GM18511 (cell line): ENCODE data around the gene KRT36.

Source experiments
- ATAC-seq: cut with Tn5 transposase; IDR thresholded peaks from one replicate; pipeline ENCODE4 v1.9.1; 2021; ENCODE audit warnings: mild to moderate bottlenecking, moderate library complexity; ENCODE audit not compliant: unreplicated experiment

The KRT36 gene

GRCh38 chr17:41522301-41523224 is 32.9 kb upstream of the KRT36 start:
- ATAC-seq = no peak

GRCh38 chr17:41521574-41522261 is 32.0 kb upstream of the KRT36 start:
- ATAC-seq = no peak

DNA sequence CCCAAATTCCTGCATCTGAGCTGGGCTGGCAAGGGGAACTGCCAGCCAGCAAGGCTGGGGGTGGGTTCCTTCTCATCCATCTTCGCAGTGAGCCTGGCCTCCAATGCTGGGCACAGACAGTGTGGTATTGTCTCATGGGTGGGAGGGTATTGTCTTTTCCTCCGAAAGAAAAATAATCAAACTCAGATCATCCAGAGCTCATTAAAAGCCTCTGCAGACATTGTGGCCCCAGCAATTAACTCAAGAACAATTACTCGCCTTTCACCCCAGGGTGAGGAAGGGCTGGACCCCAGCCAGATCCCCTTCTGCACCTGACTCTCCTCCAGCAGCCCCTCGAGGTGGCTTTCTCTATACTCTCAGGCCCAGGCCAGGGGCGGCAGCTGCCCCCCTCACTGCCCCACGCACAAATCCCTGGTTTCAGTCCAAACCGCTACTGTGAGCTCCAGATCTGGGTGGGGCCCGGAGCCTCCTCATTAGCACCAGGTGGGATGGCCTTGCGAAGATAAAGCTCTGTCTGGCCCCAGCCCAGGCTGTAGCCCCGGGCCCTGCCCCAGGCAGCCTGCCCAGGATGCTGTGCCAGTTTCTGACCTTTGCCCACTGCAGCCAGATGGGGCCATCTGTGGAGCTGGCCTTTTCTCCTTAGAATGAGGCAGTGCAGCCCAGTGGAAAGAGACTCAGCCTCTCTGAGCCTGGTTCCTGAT is 31.3 kb upstream of the KRT36 start:
- ATAC-seq = no peak

DNA sequence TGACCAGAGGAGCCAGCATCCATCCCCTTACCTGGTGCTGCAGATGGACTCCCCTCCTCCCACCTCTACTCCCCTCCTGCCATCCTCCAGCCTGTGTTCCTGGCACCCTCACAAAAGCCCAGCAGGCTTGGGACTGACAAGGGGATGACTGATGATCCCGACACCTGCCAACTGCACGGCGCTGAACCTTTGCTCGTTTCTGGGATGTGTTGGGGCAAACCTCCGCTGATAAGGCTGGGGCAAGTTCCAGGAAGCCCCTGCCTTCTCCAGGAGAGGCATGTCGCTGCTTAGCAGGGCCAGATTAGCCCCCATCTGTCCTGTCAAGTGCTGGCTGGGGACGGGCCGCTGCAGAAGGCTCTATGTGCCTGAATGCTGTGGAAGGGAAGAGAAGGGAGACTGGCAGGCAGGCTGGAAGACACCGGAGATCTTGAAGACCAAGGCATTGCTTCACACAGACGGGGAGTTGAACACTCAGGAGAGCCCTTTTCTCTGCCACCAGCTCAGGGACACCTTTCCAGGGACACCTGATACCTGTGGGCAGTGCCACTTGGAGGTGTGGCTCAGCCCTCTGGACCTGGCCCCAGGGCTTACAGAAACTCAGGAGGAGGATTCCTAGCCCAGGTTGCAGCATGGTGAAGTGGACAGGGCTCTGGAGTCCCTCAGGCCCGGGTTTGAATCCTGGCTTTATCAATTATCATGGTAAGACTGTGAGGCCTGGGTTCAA is 30.0 kb upstream of the KRT36 start:
- no peak for ATAC-seq

GRCh38 chr17:41518789-41519449 is 29.2 kb upstream of the KRT36 start, which contains the start of gene KRT15:
KRT15 (minus strand) TSS chr17:41518890; CDS start chr17:41518827, 63 bp downstream.
- no peak for ATAC-seq

DNA sequence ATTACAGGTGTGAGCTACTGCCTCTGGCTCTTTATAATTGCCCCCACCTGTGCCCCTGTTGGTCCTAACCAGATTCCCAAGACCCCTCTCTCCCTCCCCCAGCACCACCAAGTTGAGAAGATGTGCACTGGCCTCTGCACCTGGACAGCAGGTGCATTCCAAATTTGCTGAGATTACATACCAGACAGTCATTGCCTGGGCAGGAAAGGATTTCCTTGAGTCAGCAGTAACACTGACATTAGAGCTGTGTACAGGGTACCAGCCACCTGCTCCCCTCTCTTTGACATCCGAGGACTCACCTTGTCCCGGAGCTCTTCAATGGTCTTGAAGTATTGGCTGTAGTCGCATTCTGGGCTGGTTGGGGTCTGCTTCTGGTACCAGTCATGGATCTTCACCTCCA is 28.3 kb upstream of the KRT36 start:
- no peak for ATAC-seq

- ATAC-seq = no peak
These were observed 27.1 kb upstream of the KRT36 start for GRCh38 chr17:41516830-41517283.

GRCh38 chr17:41516147-41516829 is 26.6 kb upstream of the KRT36 start:
- no peak for ATAC-seq

DNA sequence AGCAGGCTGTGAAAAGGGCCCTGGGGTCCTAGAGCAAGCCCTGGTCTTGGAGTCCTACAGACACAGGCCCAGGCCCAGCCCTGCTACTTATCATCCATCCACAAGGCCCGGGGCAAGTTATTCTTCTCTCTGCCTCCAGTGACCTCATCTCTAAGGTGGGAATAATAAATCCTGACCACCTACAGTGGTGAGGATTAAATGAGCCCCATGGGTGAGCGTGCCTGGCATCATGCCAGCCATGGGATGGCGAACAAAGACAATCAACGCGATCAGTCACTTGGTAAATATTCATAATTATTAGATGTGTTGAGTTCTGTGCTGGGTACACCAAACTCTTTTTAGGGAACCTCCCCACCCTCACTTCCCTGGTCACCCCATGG is 23.4 kb upstream of the KRT36 start:
- ATAC-seq = no peak

DNA sequence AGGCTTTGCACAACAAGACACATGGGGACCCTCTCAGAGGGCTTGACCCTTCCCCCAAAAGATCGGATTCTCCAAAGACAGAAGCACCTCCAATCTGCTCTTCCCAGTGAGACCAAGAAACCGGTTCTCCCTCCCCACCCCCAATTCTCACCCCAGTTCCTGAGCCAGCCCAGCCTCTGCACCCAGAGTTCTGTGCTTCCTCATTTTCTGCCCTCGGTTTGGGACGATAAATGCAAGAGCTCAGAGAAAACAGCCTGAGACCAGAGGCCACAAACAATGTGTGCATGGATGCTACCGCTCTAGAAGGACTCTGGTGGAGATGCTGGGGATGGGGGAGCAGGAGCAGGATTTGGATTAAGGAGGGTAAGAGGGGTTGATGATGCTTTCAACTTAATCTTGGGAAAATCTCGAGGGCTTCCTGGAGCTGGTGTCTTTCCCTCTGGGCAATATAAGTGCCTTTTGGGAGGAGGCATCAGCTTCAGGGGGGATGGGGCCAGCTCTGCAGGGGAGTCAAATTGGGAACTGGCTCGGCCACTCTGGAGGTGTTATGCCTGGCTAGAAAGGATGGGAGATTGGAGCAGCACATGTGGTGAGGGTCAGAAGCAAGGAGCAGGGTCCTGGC is 22.9 kb upstream of the KRT36 start:
- ATAC-seq = no peak

DNA sequence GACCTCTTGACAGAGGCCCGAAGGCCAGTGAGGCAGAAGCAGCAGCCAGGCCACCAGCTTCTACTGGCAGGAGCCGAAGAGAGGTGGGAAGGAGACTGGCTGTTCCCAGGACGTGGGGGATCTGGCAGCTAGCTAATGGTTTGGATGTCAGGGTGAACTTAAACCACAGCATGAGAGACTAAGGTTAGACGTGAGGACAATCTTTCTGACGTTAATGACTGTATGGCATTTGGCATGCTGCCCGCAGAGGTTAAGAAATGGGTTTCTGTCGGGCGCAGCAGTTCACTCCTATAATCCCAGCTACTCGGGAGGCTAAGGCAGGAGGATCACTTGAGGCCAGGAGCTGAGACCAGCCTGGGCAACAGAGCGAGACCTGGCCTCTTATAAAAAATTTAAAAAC is 22.0 kb upstream of the KRT36 start:
- no peak for ATAC-seq

DNA sequence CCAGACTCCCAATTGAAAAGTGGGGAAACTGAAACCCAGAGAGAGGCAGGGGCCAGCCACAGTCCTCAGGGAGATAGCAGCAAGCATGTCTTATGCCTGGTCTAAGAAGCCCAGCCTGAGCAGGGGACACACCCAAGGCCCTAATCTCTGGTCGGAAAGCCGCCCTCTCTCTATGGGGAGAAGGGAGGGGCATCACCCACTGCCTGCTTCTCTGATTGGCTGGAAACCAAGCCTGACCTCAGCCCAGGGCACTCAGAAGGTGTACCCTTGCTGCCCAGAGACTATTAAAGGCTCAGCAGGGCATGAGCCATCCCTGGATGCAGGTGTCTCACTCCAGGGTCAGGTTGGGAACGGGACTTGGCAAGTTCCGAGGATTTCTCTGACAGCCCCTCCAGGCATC is 21.4 kb upstream of the KRT36 start:
- ATAC-seq = no peak

- no peak for ATAC-seq
These were observed 20.7 kb upstream of the KRT36 start for GRCh38 chr17:41510251-41511065.

- ATAC-seq = no peak
These were observed 17.7 kb upstream of the KRT36 start for GRCh38 chr17:41507315-41507880.

GRCh38 chr17:41505809-41506767 is 16.4 kb upstream of the KRT36 start:
- ATAC-seq = no peak

GRCh38 chr17:41505007-41505808 is 15.5 kb upstream of the KRT36 start, which contains the start of gene KRT13:
KRT13 (minus strand) TSS chr17:41505612; CDS start chr17:41505550, 62 bp downstream.
- no peak for ATAC-seq
